OCI-LY3 (cell line): ENCODE data around the gene TMEM167A.

ENCODE experiments used
- CTCF ChIP-seq: fragments of 200-600, 300-600 bp; sonication (generic); IDR thresholded peaks from 2 replicates; pipeline ENCODE4 v1.5.1; 2014; ENCODE audit warnings: antibody characterized with exemption, low read length, low read depth
- EZH2phosphoT487 ChIP-seq: fragments of 200-600 bp; shearing (Covaris generic); IDR thresholded peaks from 2 replicates; pipeline ENCODE4 v1.6.1; 2018; ENCODE audit warnings: antibody characterized with exemption, mixed run types, low read depth

- TF ChIP-seq CTCF = no peak
- no peak for TF ChIP-seq EZH2phosphoT487
Measured at GRCh38 chr5:83092619-83093018, 15.4 kb upstream of the TMEM167A start.
